HG02943 (cell line): ENCODE results near the gene PTPRN2.
"Not testable (repeated sequence)": the region's sequence is repeated elsewhere in the genome, so short reads cannot be mapped to it uniquely, and the experiment has no call there.

Source experiments
- ATAC-seq: cut with Tn5 transposase; IDR thresholded peaks from one replicate; pipeline ENCODE4 v1.9.1; 2021; ENCODE audit warnings: mild to moderate bottlenecking, low read depth, moderate library complexity; ENCODE audit not compliant: unreplicated experiment

The PTPRN2 gene

GRCh38 chr7:157670490-157671357, 916.9 kb downstream of the PTPRN2 start:
- ATAC-seq: no peak

- ATAC-seq: no peak
These were observed 917.8 kb downstream of the PTPRN2 start for GRCh38 chr7:157669768-157670351.

GRCh38 chr7:157668884-157669767, 918.5 kb downstream of the PTPRN2 start:
- no peak for ATAC-seq

- ATAC-seq: no peak
These were observed 919.3 kb downstream of the PTPRN2 start for GRCh38 chr7:157668221-157668883.

GRCh38 chr7:157667731-157668130, 919.9 kb downstream of the PTPRN2 start:
- no peak for ATAC-seq

- ATAC-seq: no peak
These were observed 920.4 kb downstream of the PTPRN2 start for GRCh38 chr7:157667261-157667660.

- no peak for ATAC-seq
These were observed 921.0 kb downstream of the PTPRN2 start for GRCh38 chr7:157666530-157667040.

GRCh38 chr7:157665634-157665988, 922.0 kb downstream of the PTPRN2 start:
- ATAC-seq: not testable (repeated sequence)

- ATAC-seq: no peak
These were observed 922.6 kb downstream of the PTPRN2 start for GRCh38 chr7:157664871-157665633.

- no peak for ATAC-seq
These were observed 923.6 kb downstream of the PTPRN2 start for GRCh38 chr7:157664034-157664433.

GRCh38 chr7:157662981-157663716, 924.5 kb downstream of the PTPRN2 start:
- ATAC-seq: no peak

- ATAC-seq: no peak
These were observed 925.4 kb downstream of the PTPRN2 start for GRCh38 chr7:157662110-157662791.

- no peak for ATAC-seq
These were observed 926.0 kb downstream of the PTPRN2 start for GRCh38 chr7:157661611-157661975.

GRCh38 chr7:157660971-157661610, 926.5 kb downstream of the PTPRN2 start:
- ATAC-seq: no peak

- no peak for ATAC-seq
These were observed 928.7 kb downstream of the PTPRN2 start for GRCh38 chr7:157658851-157659412.

- ATAC-seq: no peak
These were observed 929.6 kb downstream of the PTPRN2 start for GRCh38 chr7:157657741-157658740.
